ENCODE measurements around the gene RAD51C.
"Not testable (repeated sequence)": the region's sequence is repeated elsewhere in the genome, so short reads cannot be mapped to it uniquely, and the experiment has no call there.

Gene RAD51C

DNA sequence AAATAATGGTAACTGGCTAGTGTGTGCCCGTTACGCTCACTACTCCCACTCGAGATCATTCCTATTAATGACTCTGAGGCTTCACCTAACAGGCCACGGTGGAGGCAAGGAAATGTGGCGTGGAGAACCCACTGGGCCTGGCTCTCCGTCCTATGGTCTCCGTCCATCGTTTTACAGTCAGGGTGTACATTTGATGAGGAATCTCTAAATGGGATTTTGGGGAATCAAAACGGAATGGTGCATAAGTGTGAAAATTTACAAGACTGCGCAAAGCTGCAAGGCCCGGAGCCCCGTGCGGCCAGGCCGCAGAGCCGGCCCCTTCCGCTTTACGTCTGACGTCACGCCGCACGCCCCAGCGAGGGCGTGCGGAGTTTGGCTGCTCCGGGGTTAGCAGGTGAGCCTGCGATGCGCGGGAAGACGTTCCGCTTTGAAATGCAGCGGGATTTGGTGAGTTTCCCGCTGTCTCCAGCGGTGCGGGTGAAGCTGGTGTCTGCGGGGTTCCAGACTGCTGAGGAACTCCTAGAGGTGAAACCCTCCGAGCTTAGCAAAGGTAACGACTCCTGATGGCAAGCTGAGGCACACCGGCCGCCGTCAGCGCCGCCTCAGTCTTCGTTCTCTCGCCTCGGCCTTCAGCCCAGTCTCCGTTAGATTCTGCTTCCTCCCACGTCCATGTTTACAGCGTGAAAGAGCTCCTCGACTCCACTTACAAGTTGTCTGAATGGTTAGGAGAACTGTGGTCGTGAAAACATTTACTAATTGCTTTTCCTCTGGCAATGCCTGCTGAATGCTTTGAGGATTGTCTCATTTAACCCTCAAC, at the start of gene RAD51C:
Gene RAD51C, plus strand, starts transcription at position 364 of the 817 bp plus-strand sequence. Its CDS starts 42 bp downstream, at position 406.
- peak within 1 kb of the TSS; percentile 80 to 86 for H3K27ac ChIP-seq
- intact Hi-C loops (cut with DNase I; ENCODE audit: low total_unique reads), result loop anchor here (10.0 kb wide), 1 partner anchor 168 kb away; no protein-coding TSS in a partner anchor
- no peak for TF ChIP-seq CTCF (IDR thresholded peaks at IDR 0.05)
- peaks cover 0 to 17% (median 7%) of the 10 kb centered on the region in 4 donors for H3K4me1 ChIP-seq
- H3K9me3 ChIP-seq, result no peaks in the 10 kb centered on the region
- H3K27me3 ChIP-seq, result no peaks in the 10 kb centered on the region
- H3K4me3 ChIP-seq, result peak within 1 kb of the TSS; percentile 62 to 78
- peak; percentile 66 to 88 for DNase-seq
- peaks cover 0 to 11% (median 6%) of the 10 kb centered on the region in 3 donors for H3K36me3 ChIP-seq

DNA sequence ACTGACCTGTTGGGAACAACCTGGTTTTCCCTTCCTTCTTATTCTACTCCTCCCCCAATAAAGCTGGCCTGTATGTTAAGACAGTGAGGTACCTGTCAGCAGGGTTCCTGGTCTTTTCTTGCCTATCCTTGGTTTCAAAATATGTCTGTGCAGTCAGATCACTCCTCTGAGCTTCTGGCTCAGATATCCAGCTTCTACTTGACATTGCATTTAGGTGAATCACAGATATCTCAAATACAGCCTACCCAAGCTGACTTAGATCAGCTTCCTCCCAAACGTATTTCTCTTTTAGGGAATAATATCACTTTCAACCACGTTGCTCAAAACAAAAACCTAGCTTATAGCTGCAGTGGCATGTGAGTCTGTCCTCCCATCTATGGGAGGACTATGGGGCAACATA, 49.3 kb upstream of the RAD51C start:
- H3K4me3 ChIP-seq, result no peak overlapping the region
- TF ChIP-seq CTCF (IDR thresholded peaks at IDR 0.05), result no peak
- H3K27ac ChIP-seq, result no peak overlapping the region
- H3K36me3 ChIP-seq, result no peaks in the 10 kb centered on the region
- no peaks in the 10 kb centered on the region for H3K4me1 ChIP-seq
- intact Hi-C loops (cut with DNase I; ENCODE audit: low total_unique reads), result no loop called here
- DNase-seq, result no peak
- H3K9me3 ChIP-seq, result no peaks in the 10 kb centered on the region
- no peaks in the 10 kb centered on the region for H3K27me3 ChIP-seq

- H3K4me3 ChIP-seq, result no peak overlapping the region
- DNase-seq, result no peak
- no peaks in the 10 kb centered on the region for H3K4me1 ChIP-seq
- no peak overlapping the region for H3K27ac ChIP-seq
- H3K9me3 ChIP-seq, result no peaks in the 10 kb centered on the region
- H3K27me3 ChIP-seq, result no peaks in the 10 kb centered on the region
- no peaks in the 10 kb centered on the region for H3K36me3 ChIP-seq
- intact Hi-C loops (cut with DNase I; ENCODE audit: low total_unique reads), result no loop called here
- no peak for TF ChIP-seq CTCF (IDR thresholded peaks at IDR 0.05)
Observed at GRCh38 chr17:58648236-58648635, 44.2 kb upstream of the RAD51C start.

- Histone ChIP-seq H3K27ac (peak overlapping the region; percentile 62 to 77), H3K4me1 (peaks cover 0 to 13% (median 2%) of the 10 kb centered on the region in 4 donors), H3K4me3 (peak overlapping the region; percentile 42 to 51)
- intact Hi-C loops (cut with DNase I; ENCODE audit: low total_unique reads); H3K27me3 ChIP-seq; H3K9me3 ChIP-seq; DNase-seq; H3K36me3 ChIP-seq: not testable (repeated sequence)
Observed at GRCh38 chr17:58657962-58658803, 34.2 kb upstream of the RAD51C start.

DNA sequence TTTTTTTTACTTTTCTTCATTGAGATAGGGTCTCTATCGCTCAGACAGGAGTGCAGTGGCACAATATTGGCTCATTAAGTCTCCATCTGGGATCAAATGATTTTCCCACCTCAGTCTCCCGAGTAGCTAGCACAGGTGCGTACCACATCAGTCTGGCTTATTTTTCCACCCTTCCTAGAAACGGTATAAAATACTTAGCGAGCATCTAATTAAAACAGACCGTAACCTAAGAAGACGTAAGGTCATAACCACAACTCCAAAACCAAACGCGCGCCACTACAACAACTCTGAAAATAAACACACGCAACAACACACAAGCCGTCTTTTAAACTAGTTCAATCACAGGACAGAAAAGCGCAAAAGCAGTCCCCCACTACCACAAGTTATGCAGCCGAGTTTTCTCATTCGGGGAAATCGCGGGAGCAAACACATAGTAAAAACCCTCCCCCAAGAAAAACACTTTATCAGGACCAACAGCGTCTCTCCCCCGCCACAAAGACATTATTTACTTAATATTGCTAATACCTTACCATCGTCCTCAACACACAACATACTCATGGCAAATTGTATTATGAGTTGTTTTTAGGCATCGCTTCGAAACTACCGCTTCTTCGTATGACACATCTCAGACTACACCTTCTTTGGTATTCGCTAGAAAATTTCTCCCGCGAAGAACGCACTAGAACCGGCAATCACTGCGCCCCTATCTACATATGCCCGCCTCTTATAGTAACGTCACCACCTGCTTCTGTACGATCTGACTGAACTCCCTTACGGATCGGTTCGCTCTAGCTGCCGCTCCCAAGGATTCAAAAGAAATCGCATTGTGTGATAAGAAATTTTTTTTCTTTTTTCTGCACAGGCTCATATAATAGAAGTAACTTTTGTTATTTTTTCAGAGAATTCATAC, 33.3 kb upstream of the RAD51C start:
- peak overlapping the region; percentile 62 to 77 for H3K27ac ChIP-seq
- intact Hi-C loops (cut with DNase I; ENCODE audit: low total_unique reads), result no loop called here
- H3K27me3 ChIP-seq, result no peaks in the 10 kb centered on the region
- H3K36me3 ChIP-seq, result no peaks in the 10 kb centered on the region
- peak; percentile 54 to 79 for DNase-seq
- H3K4me1 ChIP-seq, result peaks cover 0 to 13% (median 2%) of the 10 kb centered on the region in 4 donors
- peak overlapping the region; percentile 42 to 51 for H3K4me3 ChIP-seq
- no peaks in the 10 kb centered on the region for H3K9me3 ChIP-seq
- no peak for TF ChIP-seq CTCF (IDR thresholded peaks at IDR 0.05)

GRCh38 chr17:58659714-58660084, 32.7 kb upstream of the RAD51C start:
- H3K9me3 ChIP-seq; H3K27me3 ChIP-seq; DNase-seq; intact Hi-C loops (cut with DNase I; ENCODE audit: low total_unique reads); H3K36me3 ChIP-seq: not testable (repeated sequence)
- Histone ChIP-seq H3K4me3 (peak overlapping the region; percentile 42 to 51), H3K27ac (peak overlapping the region; percentile 62 to 77), H3K4me1 (peaks cover 0 to 13% (median 2%) of the 10 kb centered on the region in 4 donors)
